MM.1S (cell line): ENCODE data around the gene RGS16.

Experiments used
- CTCF ChIP-seq: fragments of 300-600 bp; sonication (generic); IDR thresholded peaks from 2 replicates; pipeline ENCODE4 v1.5.1; 2016; ENCODE audit warnings: antibody characterized with exemption, low read length, mixed read lengths
- EZH2 ChIP-seq: fragments of 300-600 bp; sonication (generic); optimal IDR thresholded peaks from 2 replicates; pipeline ENCODE3; 2017; ENCODE audit warnings: low read depth, mild to moderate bottlenecking, antibody characterized with exemption, low read length, mixed read lengths
- EZH2phosphoT487 ChIP-seq: fragments of 300-600 bp; sonication (generic); IDR thresholded peaks from 2 replicates; pipeline ENCODE4 v1.6.1; 2018; ENCODE audit warnings: antibody characterized with exemption, low read length

GRCh38 chr1:182615468-182616129, 11.4 kb upstream of the RGS16 start:
- no peak for TF ChIP-seq CTCF
- TF ChIP-seq EZH2, result no peak
- no peak for TF ChIP-seq EZH2phosphoT487
